ENCODE measurements around the gene COPRS.

Gene COPRS

DNA sequence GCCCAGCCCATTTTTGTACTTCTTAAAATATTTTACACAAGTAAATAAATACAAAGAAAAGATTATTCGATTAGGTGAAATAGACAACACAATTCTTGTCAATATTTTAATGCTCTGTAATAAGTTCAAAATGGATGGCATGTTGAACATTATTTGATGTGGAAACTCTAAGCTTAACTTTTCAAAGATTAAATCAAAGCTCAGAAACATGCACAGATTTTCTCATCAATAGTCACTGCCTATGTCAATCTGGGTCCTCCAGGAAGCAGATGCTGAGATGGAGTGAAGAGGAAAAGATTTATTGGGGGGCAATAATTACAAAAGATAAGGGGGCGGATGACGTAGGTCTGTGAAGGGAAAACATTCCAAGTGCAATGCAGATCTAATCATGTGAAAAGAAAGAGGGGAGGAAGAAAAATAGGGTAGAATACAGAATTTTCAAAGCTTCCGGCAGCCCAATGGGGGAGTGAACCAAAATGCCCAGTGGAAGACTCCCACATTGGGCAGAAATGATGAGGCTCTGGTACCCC is 50.5 kb downstream of the COPRS start:
- Histone ChIP-seq H3K27ac (ENCODE audit: low read depth, low read length) (no peak overlapping the region), H2AFZ (ENCODE audit: low read length, unreplicated experiment) (no peak overlapping the region), H3K27me3 (ENCODE audit: insufficient read depth, low read length) (no peaks in the 10 kb centered on the region), H3K79me2 (ENCODE audit: control insufficient read depth, insufficient read depth, low read length, unreplicated experiment) (no peaks in the 10 kb centered on the region), H3K4me1 (ENCODE audit: control insufficient read depth, insufficient read depth, low read length, unreplicated experiment) (no peaks in the 10 kb centered on the region), H3K36me3 (ENCODE audit: insufficient read depth, low read length) (no peaks in the 10 kb centered on the region), H3K4me3 (ENCODE audit: low read depth, low read length) (no peak overlapping the region)

DNA sequence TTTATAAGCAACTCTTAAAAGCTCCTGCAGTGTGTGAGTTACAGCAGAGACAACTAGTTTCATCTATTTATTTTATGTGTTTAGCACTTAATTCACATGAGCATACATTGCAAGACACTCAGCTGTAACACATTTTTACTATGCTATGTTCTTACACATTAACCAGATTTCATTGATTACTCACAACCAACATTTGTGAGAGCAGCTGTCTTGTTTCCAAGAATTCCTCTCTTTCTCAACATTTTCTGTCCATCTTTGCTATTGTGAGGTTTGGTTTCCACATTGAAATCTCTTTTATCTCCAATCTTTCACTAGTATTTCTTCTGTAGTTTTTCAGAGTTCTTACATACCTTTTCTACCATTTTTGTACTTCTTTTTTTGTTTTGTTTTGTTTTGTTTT is 51.2 kb downstream of the COPRS start:
- H2AFZ ChIP-seq (ENCODE audit: low read length, unreplicated experiment): no peak overlapping the region
- H3K4me1 ChIP-seq (ENCODE audit: control insufficient read depth, insufficient read depth, low read length, unreplicated experiment): no peaks in the 10 kb centered on the region
- no peaks in the 10 kb centered on the region for H3K36me3 ChIP-seq (ENCODE audit: insufficient read depth, low read length)
- H3K27me3 ChIP-seq (ENCODE audit: insufficient read depth, low read length): no peaks in the 10 kb centered on the region
- H3K79me2 ChIP-seq (ENCODE audit: control insufficient read depth, insufficient read depth, low read length, unreplicated experiment): no peaks in the 10 kb centered on the region
- no peak overlapping the region for H3K4me3 ChIP-seq (ENCODE audit: low read depth, low read length)
- H3K27ac ChIP-seq (ENCODE audit: low read depth, low read length): no peak overlapping the region

DNA sequence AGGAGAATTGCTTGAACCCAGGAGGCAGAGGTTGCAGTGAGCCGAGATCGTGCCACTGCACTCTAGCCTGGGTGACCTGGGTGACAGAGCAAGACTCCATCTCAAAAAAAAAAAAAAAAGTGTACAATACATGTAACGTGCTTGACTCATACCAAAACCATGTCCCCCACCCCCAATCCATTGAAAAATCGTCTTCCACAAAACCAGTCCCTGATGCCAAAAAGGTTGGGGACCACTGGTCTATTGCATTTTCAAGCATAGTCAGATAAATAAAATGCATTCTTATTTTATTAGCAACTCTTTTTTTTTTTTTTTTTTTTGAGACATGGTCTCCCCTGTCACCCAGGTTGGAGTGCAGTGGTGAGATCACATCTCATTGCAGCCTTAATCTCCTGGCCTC is 52.1 kb downstream of the COPRS start:
- no peak overlapping the region for H2AFZ ChIP-seq (ENCODE audit: low read length, unreplicated experiment)
- H3K4me3 ChIP-seq (ENCODE audit: low read depth, low read length): no peak overlapping the region
- no peaks in the 10 kb centered on the region for H3K4me1 ChIP-seq (ENCODE audit: control insufficient read depth, insufficient read depth, low read length, unreplicated experiment)

DNA sequence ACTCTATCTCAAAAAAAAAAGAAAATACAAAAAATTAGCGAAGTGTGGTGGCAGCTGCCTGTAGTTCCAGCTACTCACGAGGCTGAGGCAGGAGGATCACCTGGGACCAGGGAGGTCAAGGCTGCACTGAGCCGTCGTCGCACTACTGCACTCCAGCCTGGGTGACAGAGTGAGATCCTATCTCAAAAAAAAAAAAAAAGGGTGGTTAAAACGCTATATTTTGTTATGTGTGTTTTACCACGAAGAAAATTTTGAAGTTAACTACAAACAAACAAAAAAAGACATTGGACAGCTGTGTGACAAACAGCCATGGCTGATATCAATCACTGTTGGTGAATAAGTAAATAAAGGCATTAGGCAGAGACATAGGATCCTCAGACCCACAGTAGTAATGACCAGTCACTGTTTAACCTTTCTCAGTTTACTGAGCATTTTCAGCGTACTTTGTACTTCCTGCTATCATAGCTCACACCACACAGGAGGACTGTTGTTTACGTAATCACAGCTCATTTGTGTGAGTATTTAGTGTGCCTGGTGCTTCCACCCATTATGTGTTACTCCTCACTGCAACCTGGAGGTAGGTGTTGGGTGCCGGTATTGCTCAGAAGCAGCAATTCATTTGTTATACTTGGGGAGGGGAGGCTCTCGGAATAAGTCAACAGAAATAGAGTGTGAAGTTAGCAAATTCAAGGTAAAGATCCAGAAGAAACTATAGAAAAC is 55.4 kb downstream of the COPRS start:
- Histone ChIP-seq H3K27ac (ENCODE audit: low read depth, low read length) (no peak overlapping the region), H3K36me3 (ENCODE audit: insufficient read depth, low read length) (no peaks in the 10 kb centered on the region), H3K4me3 (ENCODE audit: low read depth, low read length) (no peak overlapping the region), H3K4me1 (ENCODE audit: control insufficient read depth, insufficient read depth, low read length, unreplicated experiment) (no peaks in the 10 kb centered on the region), H2AFZ (ENCODE audit: low read length, unreplicated experiment) (no peak overlapping the region), H3K27me3 (ENCODE audit: insufficient read depth, low read length) (no peaks in the 10 kb centered on the region), H3K79me2 (ENCODE audit: control insufficient read depth, insufficient read depth, low read length, unreplicated experiment) (no peaks in the 10 kb centered on the region)

More for the DNA sequence above, 52.1 kb downstream of the COPRS start:
- H3K27ac ChIP-seq (ENCODE audit: low read depth, low read length): no peak overlapping the region
- H3K27me3 ChIP-seq (ENCODE audit: insufficient read depth, low read length): no peaks in the 10 kb centered on the region
- H3K79me2 ChIP-seq (ENCODE audit: control insufficient read depth, insufficient read depth, low read length, unreplicated experiment): no peaks in the 10 kb centered on the region
- no peaks in the 10 kb centered on the region for H3K36me3 ChIP-seq (ENCODE audit: insufficient read depth, low read length)

- no peaks in the 10 kb centered on the region for H3K79me2 ChIP-seq (ENCODE audit: control insufficient read depth, insufficient read depth, low read length, unreplicated experiment)
- no peaks in the 10 kb centered on the region for H3K27me3 ChIP-seq (ENCODE audit: insufficient read depth, low read length)
- peak overlapping the region; percentile 14 for H2AFZ ChIP-seq (ENCODE audit: low read length, unreplicated experiment)
- no peaks in the 10 kb centered on the region for H3K36me3 ChIP-seq (ENCODE audit: insufficient read depth, low read length)
- no peak overlapping the region for H3K4me3 ChIP-seq (ENCODE audit: low read depth, low read length)
- H3K4me1 ChIP-seq (ENCODE audit: control insufficient read depth, insufficient read depth, low read length, unreplicated experiment): no peaks in the 10 kb centered on the region
- no peak overlapping the region for H3K27ac ChIP-seq (ENCODE audit: low read depth, low read length)
These were observed 56.5 kb downstream of the COPRS start for GRCh38 chr17:31802502-31802901.
